ENCODE data around the gene RFX3.

DNA sequence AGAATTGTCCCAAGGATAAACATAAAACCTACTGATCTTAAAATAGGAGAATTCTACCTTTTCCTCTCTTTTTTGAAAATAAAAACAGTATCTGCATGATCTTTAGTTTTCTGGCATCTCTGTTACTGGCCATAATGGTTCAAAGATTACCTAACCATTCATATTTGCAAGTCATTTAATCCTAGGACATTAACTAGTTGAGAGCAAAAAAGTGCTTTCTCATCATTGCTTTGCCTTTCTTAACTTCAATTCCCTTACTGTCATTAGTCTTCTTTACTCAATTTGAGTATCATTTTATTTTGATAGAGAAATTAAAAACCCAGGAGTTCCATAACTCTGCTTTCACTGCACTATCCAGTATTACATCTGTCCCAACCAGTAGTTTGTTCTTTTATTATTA lies 68.6 kb downstream of the RFX3 start:
- TF ChIP-seq, protein P1, sequence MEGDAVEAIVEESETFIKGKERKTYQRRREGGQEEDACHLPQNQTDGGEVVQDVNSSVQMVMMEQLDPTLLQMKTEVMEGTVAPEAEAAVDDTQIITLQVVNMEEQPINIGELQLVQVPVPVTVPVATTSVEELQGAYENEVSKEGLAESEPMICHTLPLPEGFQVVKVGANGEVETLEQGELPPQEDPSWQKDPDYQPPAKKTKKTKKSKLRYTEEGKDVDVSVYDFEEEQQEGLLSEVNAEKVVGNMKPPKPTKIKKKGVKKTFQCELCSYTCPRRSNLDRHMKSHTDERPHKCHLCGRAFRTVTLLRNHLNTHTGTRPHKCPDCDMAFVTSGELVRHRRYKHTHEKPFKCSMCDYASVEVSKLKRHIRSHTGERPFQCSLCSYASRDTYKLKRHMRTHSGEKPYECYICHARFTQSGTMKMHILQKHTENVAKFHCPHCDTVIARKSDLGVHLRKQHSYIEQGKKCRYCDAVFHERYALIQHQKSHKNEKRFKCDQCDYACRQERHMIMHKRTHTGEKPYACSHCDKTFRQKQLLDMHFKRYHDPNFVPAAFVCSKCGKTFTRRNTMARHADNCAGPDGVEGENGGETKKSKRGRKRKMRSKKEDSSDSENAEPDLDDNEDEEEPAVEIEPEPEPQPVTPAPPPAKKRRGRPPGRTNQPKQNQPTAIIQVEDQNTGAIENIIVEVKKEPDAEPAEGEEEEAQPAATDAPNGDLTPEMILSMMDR (IDR thresholded peaks at IDR 0.05; ENCODE audit: low read length), result no peak
- TF ChIP-seq EZH2 (optimal IDR thresholded peaks at IDR 0.05; ENCODE audit: low read depth, low read length), result no peak

Measured in MM.1S (cell line).